GM23248 (cell line): ENCODE data around the gene GNAT3. TPM values are rescaled to one million over a fixed set of nuclear protein-coding genes. Genes with fewer than 3 reads are reported as not detected.

ENCODE experiments used
- DNase-seq: peaks from one replicate; pipeline ENCODE4 v3.0.0-alpha.2; 2015
- H2AFZ ChIP-seq: fragments of 200-600 bp; sonication (generic); 2 replicates; pipeline ENCODE4 v1.6.1; 2016; ENCODE audit warnings: antibody characterized with exemption
- H3F3A ChIP-seq: fragments of 200-600 bp; sonication (generic); 2 replicates; pipeline ENCODE4 v1.6.1; 2016; ENCODE audit warnings: mild to moderate bottlenecking, antibody characterized with exemption, mixed run types; ENCODE audit not compliant: insufficient read depth
- H3K27ac ChIP-seq: fragments of 200-600 bp; sonication (generic); 2 replicates; pipeline ENCODE4 v1.5.1; 2016; ENCODE audit warnings: mild to moderate bottlenecking
- H3K27me3 ChIP-seq: fragments of 200-600 bp; sonication (generic); replicated peaks from 2 replicates; pipeline ENCODE4 v1.6.1; 2016; ENCODE audit warnings: mild to moderate bottlenecking; ENCODE audit not compliant: insufficient read depth
- H3K36me3 ChIP-seq: fragments of 200-600 bp; sonication (generic); 2 replicates; pipeline ENCODE4 v1.6.1; 2016; ENCODE audit warnings: low read depth, mild to moderate bottlenecking
- H3K4me1 ChIP-seq: fragments of 200-600 bp; sonication (generic); 2 replicates; pipeline ENCODE4 v1.6.1; 2016; ENCODE audit warnings: mild to moderate bottlenecking; ENCODE audit not compliant: insufficient read depth
- H3K4me2 ChIP-seq: fragments of 200-600 bp; sonication (generic); one replicate; pipeline ENCODE4 v1.6.1; 2016; ENCODE audit warnings: mild to moderate bottlenecking; ENCODE audit not compliant: unreplicated experiment
- H3K4me3 ChIP-seq: fragments of 200-600 bp; sonication (generic); 2 replicates; pipeline ENCODE4 v1.5.1; 2016; ENCODE audit warnings: mild to moderate bottlenecking
- H3K79me2 ChIP-seq: fragments of 200-600 bp; sonication (generic); 2 replicates; pipeline ENCODE4 v1.6.1; 2016; ENCODE audit warnings: mild to moderate bottlenecking; ENCODE audit not compliant: insufficient read depth
- H3K9ac ChIP-seq: fragments of 200-600 bp; sonication (generic); 2 replicates; pipeline ENCODE4 v1.6.1; 2016; ENCODE audit warnings: mild to moderate bottlenecking
- H3K9me2 ChIP-seq: fragments of 200-600 bp; sonication (generic); 2 replicates; pipeline ENCODE4 v1.6.1; 2016; ENCODE audit warnings: mixed run types, mild to moderate bottlenecking, moderate library complexity; ENCODE audit not compliant: insufficient read depth
- H3K9me3 ChIP-seq: fragments of 200-600 bp; sonication (generic); one replicate; pipeline ENCODE4 v1.6.1; 2017; ENCODE audit warnings: low read depth
- H4K20me1 ChIP-seq: fragments of 200-600 bp; sonication (generic); 2 replicates; pipeline ENCODE4 v1.6.0; 2016; ENCODE audit not compliant: insufficient read depth
- EZH2 ChIP-seq: fragments of 200-600 bp; sonication (generic); IDR thresholded peaks from 2 replicates; pipeline ENCODE4 v1.6.1; 2018; ENCODE audit warnings: antibody characterized with exemption, mild to moderate bottlenecking; ENCODE audit not compliant: insufficient read depth, poor library complexity, severe bottlenecking
- EZH2phosphoT487 ChIP-seq: fragments of 200-600 bp; sonication (generic); IDR thresholded peaks from 2 replicates; pipeline ENCODE4 v1.6.1; 2018; ENCODE audit warnings: antibody characterized with exemption, moderate library complexity, mild to moderate bottlenecking, low read depth; ENCODE audit not compliant: insufficient read depth
- WGBS, 2 experiments: methylation state at CpG; one replicate each; pipeline ENCODE4 v1.1.6; 2015 to 2017; ENCODE audit warnings: low lambda C conversion rate in 2 of 2, low coverage in 1 of 2; ENCODE audit errors: missing lambda C conversion rate in 2 of 2; 5-methylcytosine and 5-hydroxymethylcytosine counted together
- in situ Hi-C: fragments of 300-500 bp; cut with MboI; formaldehyde crosslinking; loops from 2 replicates; pipeline ENCODE4 v1.15.0; 2020
- polyA plus RNA-seq: library from polyadenylated mRNA; unstranded; fragments of >200 nt; fragmentation: Nextera tagmentation; extraction: Ambion mirVana; gene quantifications from 2 replicates; pipeline ENCODE4 v1.2.1, GENCODE V29; 2016
- total RNA-seq: library from RNA; depleted of rRNA; stranded (reverse); fragments of >200 nt; shearing (Covaris generic); gene quantifications from 2 replicates; pipeline ENCODE4 v1.2.3, GENCODE V29; 2014

GNAT3 gene
- total and polyA plus RNA-seq, 2 experiments from 2014 or later, result not detected

GRCh38 chr7:80499350-80499953 is 12.4 kb downstream of the GNAT3 start:
- no peaks in the 10 kb centered on the region for H3K9me2 ChIP-seq
- no peaks in the 10 kb centered on the region for H3K79me2 ChIP-seq
- no peaks in the 10 kb centered on the region for H4K20me1 ChIP-seq
- no peaks in the 10 kb centered on the region for H3K27me3 ChIP-seq
- H3K9ac ChIP-seq, result peak overlapping the region; percentile 50
- H3K4me2 ChIP-seq, result peak overlapping the region; percentile 77
- peak overlapping the region; percentile 86 for H3K27ac ChIP-seq
- peaks cover 31% of the 10 kb centered on the region for H3F3A ChIP-seq
- TF ChIP-seq EZH2, result no peak
- 0 out of 2 replicates have a peak, but pooled peaks have one; percentile 6 for TF ChIP-seq EZH2phosphoT487
- peak; percentile 95 for DNase-seq
- H3K4me3 ChIP-seq, result peak overlapping the region; percentile 18; the same call in 1 of the 2 replicates
- H3K9me3 ChIP-seq, result no peaks in the 10 kb centered on the region
- H3K36me3 ChIP-seq, result no peaks in the 10 kb centered on the region
- H2AFZ ChIP-seq, result no peak overlapping the region
- H3K4me1 ChIP-seq, result peaks cover 41% of the 10 kb centered on the region
- in situ Hi-C loops, result no loop called here
- 0 to 4% methylated on average over 1 of the region's 1 CpG for WGBS, 2 experiments

GRCh38 chr7:80498481-80499349 is 13.1 kb downstream of the GNAT3 start:
- Histone ChIP-seq H3K4me3 (0 out of 2 replicates have a peak overlapping the region, but pooled peaks have one; percentile 4), H3K79me2 (no peaks in the 10 kb centered on the region), H3K9ac (peak overlapping the region; percentile 49), H3K27ac (peak overlapping the region; percentile 86), H3K27me3 (no peaks in the 10 kb centered on the region), H3K36me3 (no peaks in the 10 kb centered on the region), H3K4me1 (peaks cover 41% of the 10 kb centered on the region), H3K9me3 (no peaks in the 10 kb centered on the region), H2AFZ (no peak overlapping the region), H4K20me1 (no peaks in the 10 kb centered on the region), H3K4me2 (peak overlapping the region; percentile 56), H3K9me2 (no peaks in the 10 kb centered on the region), H3F3A (peaks cover 31% of the 10 kb centered on the region)
- in situ Hi-C loops, result no loop called here
- WGBS, 2 experiments, result 19 to 23% methylated on average over 4 of the region's 4 CpGs
- peak; percentile 98 for TF ChIP-seq EZH2phosphoT487
- TF ChIP-seq EZH2, result no peak
- DNase-seq, result peak; percentile 87

DNA sequence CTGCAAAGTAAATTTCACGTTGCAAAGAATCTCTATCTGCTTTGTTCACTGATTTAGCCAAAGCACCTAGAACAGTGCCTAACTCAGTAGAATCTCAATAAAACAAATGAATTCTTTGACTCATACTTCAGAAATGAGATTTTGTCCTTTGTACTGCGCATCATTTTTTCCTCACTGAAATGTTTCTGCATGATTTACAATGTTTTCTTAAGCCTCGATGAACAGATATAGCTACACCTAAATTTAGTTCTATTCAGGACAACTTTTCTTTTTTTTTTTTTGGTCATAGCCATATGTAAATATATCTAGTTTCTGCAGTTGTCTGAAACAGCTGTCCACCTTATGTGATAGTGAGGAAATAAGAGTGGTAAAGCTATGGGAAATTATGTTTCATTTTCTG is 15.3 kb downstream of the GNAT3 start:
- DNase-seq, result peak; percentile 26
- no peaks in the 10 kb centered on the region for H3K9me3 ChIP-seq
- no peaks in the 10 kb centered on the region for H3K36me3 ChIP-seq
- in situ Hi-C loops, result no loop called here
- H2AFZ ChIP-seq, result no peak overlapping the region
- H3K4me1 ChIP-seq, result peaks cover 41% of the 10 kb centered on the region
- H3K79me2 ChIP-seq, result no peaks in the 10 kb centered on the region
- no peak overlapping the region for H3K9ac ChIP-seq
- no peak overlapping the region for H3K4me3 ChIP-seq
- peaks cover 31% of the 10 kb centered on the region for H3F3A ChIP-seq
- H3K9me2 ChIP-seq, result no peaks in the 10 kb centered on the region
- H4K20me1 ChIP-seq, result no peaks in the 10 kb centered on the region
- 38 to 45% methylated on average over 3 of the region's 3 CpGs for WGBS, 2 experiments
- no peak overlapping the region for H3K27ac ChIP-seq
- H3K4me2 ChIP-seq, result no peak overlapping the region
- H3K27me3 ChIP-seq, result no peaks in the 10 kb centered on the region
- no peak for TF ChIP-seq EZH2
- no peak for TF ChIP-seq EZH2phosphoT487

DNA sequence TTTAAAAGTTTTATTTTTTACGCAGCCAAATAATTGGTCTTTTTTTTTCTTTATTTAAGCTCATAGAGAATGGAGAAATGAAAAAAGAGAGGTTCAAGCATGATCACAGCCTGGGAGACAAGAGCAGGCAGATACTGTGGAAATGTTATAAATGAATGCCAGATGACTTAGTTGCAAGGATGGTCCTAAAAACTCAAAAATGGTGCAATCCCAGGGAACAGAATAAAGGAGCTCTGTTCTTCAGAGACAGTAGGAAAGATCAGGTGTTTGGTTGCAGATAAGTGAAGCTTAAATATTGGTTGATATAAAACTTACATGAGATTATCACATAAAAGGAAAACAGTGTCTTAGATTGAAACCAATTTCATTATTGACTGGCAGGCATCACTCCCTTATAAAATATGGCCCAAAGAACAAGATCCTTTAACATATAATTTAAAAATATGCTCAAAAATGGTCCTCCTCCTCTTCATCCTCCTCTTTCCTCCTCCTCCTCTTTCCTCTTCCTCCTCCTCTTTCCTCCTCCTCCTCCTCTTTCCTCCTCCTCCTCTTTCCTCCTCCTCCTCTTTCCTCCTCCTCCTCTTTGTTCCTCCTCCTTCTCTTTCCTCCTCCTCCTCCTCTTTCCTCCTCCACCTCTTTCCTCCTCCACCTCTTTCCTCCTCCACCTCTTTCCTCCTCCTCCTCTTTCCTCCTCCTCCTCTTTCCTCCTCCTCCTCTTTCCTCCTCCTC is 18.6 kb downstream of the GNAT3 start:
- no peak overlapping the region for H2AFZ ChIP-seq
- no peak overlapping the region for H3K4me2 ChIP-seq
- WGBS, 2 experiments, result 92 to 96% methylated on average over 1 of the region's 1 CpG
- H3K4me3 ChIP-seq, result no peak overlapping the region
- no peaks in the 10 kb centered on the region for H3K36me3 ChIP-seq
- no peak overlapping the region for H3K27ac ChIP-seq
- H3K27me3 ChIP-seq, result no peaks in the 10 kb centered on the region
- no peak overlapping the region for H3K9ac ChIP-seq
- H3K9me3 ChIP-seq, result no peaks in the 10 kb centered on the region
- H3F3A ChIP-seq, result peaks cover 15% of the 10 kb centered on the region
- H3K79me2 ChIP-seq, result no peaks in the 10 kb centered on the region
- H3K9me2 ChIP-seq, result no peaks in the 10 kb centered on the region
- no peaks in the 10 kb centered on the region for H4K20me1 ChIP-seq
- no peak for TF ChIP-seq EZH2
- TF ChIP-seq EZH2phosphoT487, result no peak
- in situ Hi-C loops, result no loop called here
- DNase-seq, result no peak
- peaks cover 25% of the 10 kb centered on the region for H3K4me1 ChIP-seq
